DOHH2 (cell line): ENCODE results near the gene FARS2.

ENCODE experiments used
- H3F3A ChIP-seq: fragments of 200-600 bp; sonication (generic), shearing (Covaris generic); 2 replicates; pipeline ENCODE4 v1.6.0; 2016; ENCODE audit warnings: antibody characterized with exemption, mild to moderate bottlenecking; ENCODE audit not compliant: control insufficient read depth, insufficient read depth
- H3K27ac ChIP-seq: fragments of 200-600 bp; sonication (generic); 2 replicates; pipeline ENCODE4 v1.5.1; 2014; ENCODE audit warnings: low read depth, mild to moderate bottlenecking, low read length, moderate library complexity
- H3K27me3 ChIP-seq: fragments of 200-600 bp; sonication (generic); 2 replicates; pipeline ENCODE4 v1.6.1; 2014; ENCODE audit warnings: mild to moderate bottlenecking, low read length, mixed read lengths; ENCODE audit not compliant: control insufficient read depth
- H3K36me3 ChIP-seq: fragments of 200-600 bp; sonication (generic); 2 replicates; pipeline ENCODE4 v1.6.1; 2014; ENCODE audit warnings: mild to moderate bottlenecking, low read length, moderate library complexity, mixed read lengths; ENCODE audit not compliant: control insufficient read depth
- H3K4me1 ChIP-seq: fragments of 200-600 bp; sonication (generic); 2 replicates; pipeline ENCODE4 v1.6.1; 2014; ENCODE audit warnings: mild to moderate bottlenecking, low read length, mixed read lengths; ENCODE audit not compliant: control insufficient read depth
- H3K4me2 ChIP-seq: fragments of 200-600 bp; sonication (generic); 2 replicates; pipeline ENCODE4 v1.6.0; 2014; ENCODE audit warnings: mild to moderate bottlenecking, low read length, moderate library complexity
- H3K4me3 ChIP-seq: fragments of 200-600 bp; sonication (generic); 2 replicates; pipeline ENCODE4 v1.5.1; 2014; ENCODE audit warnings: mild to moderate bottlenecking, low read length, mixed read lengths
- H3K79me2 ChIP-seq: fragments of 200-600 bp; sonication (generic); 2 replicates; pipeline ENCODE4 v1.6.1; 2014; ENCODE audit warnings: mild to moderate bottlenecking, low read length, mixed read lengths; ENCODE audit not compliant: control insufficient read depth
- H3K9me2 ChIP-seq: fragments of 200-600 bp; sonication (generic); replicated peaks from 2 replicates; pipeline ENCODE4 v1.6.1; 2014; ENCODE audit warnings: mild to moderate bottlenecking, low read length, mixed read lengths; ENCODE audit not compliant: control insufficient read depth
- H3K9me3 ChIP-seq: fragments of 200-600 bp; sonication (generic); 2 replicates; pipeline ENCODE4 v1.6.1; 2014; ENCODE audit warnings: antibody characterized with exemption, low read length, mixed read lengths; ENCODE audit not compliant: control insufficient read depth, insufficient read depth
- H4K20me1 ChIP-seq: fragments of 200-600 bp; sonication (generic); 2 replicates; pipeline ENCODE4 v1.6.0; 2014; ENCODE audit warnings: low read depth, mild to moderate bottlenecking, antibody characterized with exemption, low read length, moderate library complexity; ENCODE audit not compliant: control insufficient read depth, insufficient read depth
- EZH2phosphoT487 ChIP-seq: fragments of 200-600 bp; sonication (generic); IDR thresholded peaks from 2 replicates; pipeline ENCODE4 v1.6.1; 2017; ENCODE audit warnings: borderline replicate concordance, mild to moderate bottlenecking, antibody characterized with exemption, low read length, moderate library complexity, mixed read lengths
- TF ChIP-seq, protein P1 (sequence below): fragments of 200-600 bp; sonication (generic); IDR thresholded peaks from one replicate; pipeline ENCODE4 v1.5.1; 2014; ENCODE audit warnings: antibody characterized with exemption, mild to moderate bottlenecking, low read depth, low read length; ENCODE audit not compliant: poor library complexity, severe bottlenecking

FARS2 gene

DNA sequence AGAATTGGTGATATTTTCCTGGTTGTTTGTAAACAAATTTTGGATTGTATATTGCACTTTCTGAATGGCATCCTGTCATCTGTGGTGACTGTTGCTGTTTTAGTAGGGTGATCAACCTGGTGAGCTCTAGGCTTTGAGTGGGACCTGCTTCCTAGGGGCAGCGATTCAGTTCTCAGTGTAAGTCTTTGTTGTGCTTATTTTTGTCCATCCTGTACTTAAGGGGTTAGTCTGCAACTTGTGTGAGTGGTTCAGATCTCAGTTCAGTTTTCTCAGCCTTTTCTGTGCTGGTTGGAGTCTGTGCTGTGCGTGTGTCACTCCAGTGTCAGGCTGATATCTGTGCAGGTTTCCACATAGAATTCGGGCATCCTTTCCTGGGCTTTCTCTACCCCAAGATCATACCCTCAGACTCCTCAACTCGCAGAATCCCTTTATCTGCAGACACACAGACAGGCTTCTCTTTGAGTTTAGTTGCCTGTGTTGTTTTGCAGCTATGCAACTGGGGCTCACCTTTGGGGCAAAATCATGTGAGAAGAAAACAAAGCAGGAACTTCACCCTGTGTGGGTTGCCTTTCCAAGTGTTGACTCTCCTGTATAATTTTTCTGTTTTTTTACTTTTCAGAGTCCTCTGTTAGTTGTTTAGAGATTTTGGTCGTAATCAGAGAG, 177.7 kb downstream of the FARS2 start:
- H3K27me3 ChIP-seq, result no peaks in the 10 kb centered on the region
- H3K27ac ChIP-seq, result no peak overlapping the region
- no peak overlapping the region for H3K4me3 ChIP-seq
- no peaks in the 10 kb centered on the region for H4K20me1 ChIP-seq
- no peaks in the 10 kb centered on the region for H3F3A ChIP-seq
- H3K36me3 ChIP-seq, result no peaks in the 10 kb centered on the region
- no peak overlapping the region for H3K4me2 ChIP-seq
- H3K9me2 ChIP-seq, result no peaks in the 10 kb centered on the region
- no peaks in the 10 kb centered on the region for H3K79me2 ChIP-seq
- no peaks in the 10 kb centered on the region for H3K4me1 ChIP-seq
- TF ChIP-seq, protein P1, sequence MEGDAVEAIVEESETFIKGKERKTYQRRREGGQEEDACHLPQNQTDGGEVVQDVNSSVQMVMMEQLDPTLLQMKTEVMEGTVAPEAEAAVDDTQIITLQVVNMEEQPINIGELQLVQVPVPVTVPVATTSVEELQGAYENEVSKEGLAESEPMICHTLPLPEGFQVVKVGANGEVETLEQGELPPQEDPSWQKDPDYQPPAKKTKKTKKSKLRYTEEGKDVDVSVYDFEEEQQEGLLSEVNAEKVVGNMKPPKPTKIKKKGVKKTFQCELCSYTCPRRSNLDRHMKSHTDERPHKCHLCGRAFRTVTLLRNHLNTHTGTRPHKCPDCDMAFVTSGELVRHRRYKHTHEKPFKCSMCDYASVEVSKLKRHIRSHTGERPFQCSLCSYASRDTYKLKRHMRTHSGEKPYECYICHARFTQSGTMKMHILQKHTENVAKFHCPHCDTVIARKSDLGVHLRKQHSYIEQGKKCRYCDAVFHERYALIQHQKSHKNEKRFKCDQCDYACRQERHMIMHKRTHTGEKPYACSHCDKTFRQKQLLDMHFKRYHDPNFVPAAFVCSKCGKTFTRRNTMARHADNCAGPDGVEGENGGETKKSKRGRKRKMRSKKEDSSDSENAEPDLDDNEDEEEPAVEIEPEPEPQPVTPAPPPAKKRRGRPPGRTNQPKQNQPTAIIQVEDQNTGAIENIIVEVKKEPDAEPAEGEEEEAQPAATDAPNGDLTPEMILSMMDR, result no peak
- no peak for TF ChIP-seq EZH2phosphoT487
- no peaks in the 10 kb centered on the region for H3K9me3 ChIP-seq

DNA sequence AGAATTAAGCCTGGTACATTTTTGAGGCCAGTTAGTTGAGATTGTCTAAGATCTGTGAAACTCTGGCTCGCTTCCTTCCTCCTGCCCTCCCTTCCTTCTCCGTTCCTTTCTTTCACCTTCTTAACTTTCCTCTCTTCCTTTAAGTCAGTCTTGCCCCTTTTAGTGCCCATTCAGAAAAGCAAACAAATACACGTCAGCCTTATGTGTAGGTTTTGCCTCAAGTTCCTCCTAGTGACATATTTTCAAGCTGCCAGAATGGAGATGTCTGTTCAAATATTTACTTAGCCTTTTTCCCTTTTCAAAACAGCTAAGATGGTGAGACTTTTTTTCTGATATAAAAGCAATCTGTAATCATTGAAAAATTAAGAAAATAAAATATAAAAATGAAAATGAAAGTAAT, 178.4 kb downstream of the FARS2 start:
- Histone ChIP-seq H3K9me3 (no peaks in the 10 kb centered on the region), H3K4me3 (no peak overlapping the region), H4K20me1 (no peaks in the 10 kb centered on the region), H3K36me3 (no peaks in the 10 kb centered on the region), H3K27ac (no peak overlapping the region), H3K27me3 (no peaks in the 10 kb centered on the region), H3K9me2 (no peaks in the 10 kb centered on the region), H3K79me2 (no peaks in the 10 kb centered on the region), H3F3A (no peaks in the 10 kb centered on the region), H3K4me1 (no peaks in the 10 kb centered on the region), H3K4me2 (no peak overlapping the region)
- TF ChIP-seq, protein P1, result no peak
- TF ChIP-seq EZH2phosphoT487, result no peak

DNA sequence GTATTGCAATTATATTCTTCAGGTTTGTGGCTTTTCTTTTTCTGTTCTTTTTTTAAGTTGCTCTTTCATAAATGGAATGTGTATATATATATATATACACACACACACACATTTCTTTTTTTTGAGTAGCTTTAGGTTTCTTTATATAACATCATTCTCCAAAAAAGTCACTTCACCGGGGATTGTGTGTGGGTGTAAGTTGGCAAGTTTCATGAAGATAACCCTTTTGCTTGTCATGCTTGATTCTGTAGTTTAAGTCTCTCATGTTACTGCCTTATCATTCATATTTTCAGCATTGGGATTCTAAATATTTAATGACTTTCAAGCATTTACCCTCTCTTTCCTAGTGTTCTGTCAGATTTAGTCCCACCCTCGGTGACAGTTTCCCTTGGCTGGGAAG, 181.0 kb downstream of the FARS2 start:
- H3K4me3 ChIP-seq, result no peak overlapping the region
- no peak for TF ChIP-seq EZH2phosphoT487
- TF ChIP-seq, protein P1, result no peak

More for the DNA sequence above, 181.0 kb downstream of the FARS2 start:
- no peaks in the 10 kb centered on the region for H3K9me3 ChIP-seq
- H3K36me3 ChIP-seq, result no peaks in the 10 kb centered on the region
- no peak overlapping the region for H3K27ac ChIP-seq
- no peak overlapping the region for H3K4me2 ChIP-seq
- no peaks in the 10 kb centered on the region for H4K20me1 ChIP-seq
- H3K4me1 ChIP-seq, result no peaks in the 10 kb centered on the region
- H3K27me3 ChIP-seq, result no peaks in the 10 kb centered on the region
- no peaks in the 10 kb centered on the region for H3K79me2 ChIP-seq
- H3F3A ChIP-seq, result no peaks in the 10 kb centered on the region
- no peaks in the 10 kb centered on the region for H3K9me2 ChIP-seq
